DMS53 treated with DMSO at 0.1 percent for 48 hours (cell line): ENCODE measurements around the gene ARAP2.

Experiments
- DNase-seq: peaks from one replicate; lab custom pipeline; 2025; ENCODE audit not compliant: unreplicated experiment; lab: John Stamatoyannopoulos, UW

ARAP2 gene

GRCh38 chr4:36218121-36218520 is 26.2 kb downstream of the ARAP2 start:
- no peak for DNase-seq

- DNase-seq = no peak
Measured at GRCh38 chr4:36215627-36216026, 28.7 kb downstream of the ARAP2 start.

- DNase-seq = no peak
Measured at GRCh38 chr4:36214735-36215485, 29.4 kb downstream of the ARAP2 start.

- no peak for DNase-seq
Measured at GRCh38 chr4:36213977-36214376, 30.3 kb downstream of the ARAP2 start.

GRCh38 chr4:36211084-36211483 is 33.2 kb downstream of the ARAP2 start:
- DNase-seq = no peak

GRCh38 chr4:36209941-36210649 is 34.2 kb downstream of the ARAP2 start:
- DNase-seq = no peak

GRCh38 chr4:36208893-36209473 is 35.3 kb downstream of the ARAP2 start:
- DNase-seq = no peak

- DNase-seq = no peak
Measured at GRCh38 chr4:36207831-36208520, 36.3 kb downstream of the ARAP2 start.

- no peak for DNase-seq
Measured at GRCh38 chr4:36207367-36207766, 36.9 kb downstream of the ARAP2 start.

GRCh38 chr4:36206603-36207311 is 37.6 kb downstream of the ARAP2 start:
- no peak for DNase-seq

GRCh38 chr4:36206012-36206411 is 38.3 kb downstream of the ARAP2 start:
- no peak for DNase-seq

GRCh38 chr4:36198861-36199260 is 45.5 kb downstream of the ARAP2 start:
- DNase-seq = no peak

GRCh38 chr4:36198068-36198808 is 46.1 kb downstream of the ARAP2 start:
- no peak for DNase-seq

GRCh38 chr4:36197501-36197900 is 46.8 kb downstream of the ARAP2 start:
- DNase-seq = no peak

GRCh38 chr4:36196145-36196913 is 48.0 kb downstream of the ARAP2 start:
- no peak for DNase-seq

- DNase-seq = no peak
Measured at GRCh38 chr4:36192922-36193321, 51.4 kb downstream of the ARAP2 start.

- DNase-seq = no peak
Measured at GRCh38 chr4:36189511-36190226, 54.6 kb downstream of the ARAP2 start.

GRCh38 chr4:36187723-36188333 is 56.5 kb downstream of the ARAP2 start:
- peak; percentile 13 for DNase-seq
